Midbrain (tissue), 1 donor: ENCODE data around the gene PDE5A.
A peak's percentile ranks its signal among the peaks of the same experiment; 100 is the strongest.

Experiments
- DNase-seq: peaks from one replicate; lab custom pipeline; 2025; lab: John Stamatoyannopoulos, UW

Gene PDE5A

GRCh38 chr4:119581190-119581873 lies 47.3 kb downstream of the PDE5A start:
- DNase-seq: no peak

GRCh38 chr4:119580293-119580692 lies 48.3 kb downstream of the PDE5A start:
- DNase-seq: no peak

GRCh38 chr4:119579823-119580222 lies 48.8 kb downstream of the PDE5A start:
- DNase-seq: no peak

GRCh38 chr4:119570401-119570800 lies 58.2 kb downstream of the PDE5A start:
- no peak for DNase-seq

- DNase-seq: no peak
Observed at GRCh38 chr4:119564106-119564505, 64.5 kb downstream of the PDE5A start.

GRCh38 chr4:119559044-119559647 lies 69.5 kb downstream of the PDE5A start:
- DNase-seq: peak; percentile 48

GRCh38 chr4:119550857-119551532 lies 77.6 kb downstream of the PDE5A start:
- DNase-seq: no peak

GRCh38 chr4:119549639-119550038 lies 79.0 kb downstream of the PDE5A start:
- DNase-seq: no peak

- no peak for DNase-seq
Observed at GRCh38 chr4:119543779-119544178, 84.8 kb downstream of the PDE5A start.

- DNase-seq: no peak
Observed at GRCh38 chr4:119543187-119543586, 85.4 kb downstream of the PDE5A start.

GRCh38 chr4:119540249-119540648 lies 88.4 kb downstream of the PDE5A start:
- DNase-seq: no peak

- DNase-seq: no peak
Observed at GRCh38 chr4:119537586-119537985, 91.0 kb downstream of the PDE5A start.

GRCh38 chr4:119536572-119537528 lies 91.8 kb downstream of the PDE5A start:
- no peak for DNase-seq

- no peak for DNase-seq
Observed at GRCh38 chr4:119532319-119532718, 96.3 kb downstream of the PDE5A start.

GRCh38 chr4:119529788-119530187 lies 98.8 kb downstream of the PDE5A start:
- DNase-seq: no peak

- no peak for DNase-seq
Observed at GRCh38 chr4:119526786-119527550, 101.6 kb downstream of the PDE5A start.

GRCh38 chr4:119525771-119526712 lies 102.6 kb downstream of the PDE5A start:
- DNase-seq: no peak

GRCh38 chr4:119525005-119525749 lies 103.4 kb downstream of the PDE5A start:
- no peak for DNase-seq

GRCh38 chr4:119523399-119523798 lies 105.2 kb downstream of the PDE5A start:
- no peak for DNase-seq
